ENCODE results near the gene SLC10A6.
"Not testable (repeated sequence)": the region's sequence is repeated elsewhere in the genome, so short reads cannot be mapped to it uniquely, and the experiment has no call there.

Gene SLC10A6

DNA sequence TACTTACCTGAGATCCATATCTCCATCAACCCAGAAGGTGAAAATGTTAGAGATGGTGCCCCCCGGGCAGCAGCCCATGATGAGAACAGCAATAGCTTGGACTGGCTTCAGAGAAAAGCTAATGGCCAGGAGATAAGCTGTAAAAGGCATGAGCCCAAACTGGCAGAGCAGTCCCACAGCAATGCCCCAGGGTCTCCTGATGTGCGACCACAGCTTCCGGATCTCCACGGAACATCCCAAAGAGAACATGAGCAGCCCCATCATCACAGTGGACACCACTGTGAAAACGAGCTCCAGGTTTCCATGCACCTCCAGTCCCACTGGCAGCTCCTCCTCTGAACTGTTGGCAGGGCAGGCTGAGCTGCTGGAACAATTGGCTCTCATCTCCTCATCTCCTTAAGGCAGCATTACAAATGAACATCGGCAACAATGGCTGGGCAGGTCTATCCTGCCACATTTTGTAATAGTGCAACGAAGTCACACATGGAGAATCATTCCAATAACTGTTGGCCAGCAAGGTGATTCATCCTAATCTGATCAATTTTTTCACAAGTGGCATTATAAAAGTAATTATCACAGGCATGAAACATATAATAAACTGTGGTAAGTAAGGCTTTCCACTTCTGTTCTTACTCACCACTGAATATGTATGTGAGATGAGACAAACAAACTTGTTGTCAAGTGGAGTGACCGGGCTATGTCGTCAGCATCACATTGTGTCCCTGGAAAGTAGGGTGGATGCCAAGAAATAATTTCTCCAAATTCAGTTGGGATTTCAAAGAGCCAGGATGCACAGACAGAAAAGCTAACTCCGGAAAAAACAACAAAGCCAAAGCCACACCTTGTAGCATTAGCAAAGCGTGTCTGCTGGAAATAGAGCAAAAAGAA lies at the start of gene SLC10A6:
SLC10A6 (minus strand) TSS at position 653 of the 888 bp plus-strand sequence; CDS start at position 384, 269 bp downstream.
- DNase-seq = no peak

GRCh38 chr4:86898562-86898961 lies 49.4 kb upstream of the SLC10A6 start:
- no peak for DNase-seq

GRCh38 chr4:86896596-86896995 lies 47.4 kb upstream of the SLC10A6 start:
- no peak for DNase-seq

DNA sequence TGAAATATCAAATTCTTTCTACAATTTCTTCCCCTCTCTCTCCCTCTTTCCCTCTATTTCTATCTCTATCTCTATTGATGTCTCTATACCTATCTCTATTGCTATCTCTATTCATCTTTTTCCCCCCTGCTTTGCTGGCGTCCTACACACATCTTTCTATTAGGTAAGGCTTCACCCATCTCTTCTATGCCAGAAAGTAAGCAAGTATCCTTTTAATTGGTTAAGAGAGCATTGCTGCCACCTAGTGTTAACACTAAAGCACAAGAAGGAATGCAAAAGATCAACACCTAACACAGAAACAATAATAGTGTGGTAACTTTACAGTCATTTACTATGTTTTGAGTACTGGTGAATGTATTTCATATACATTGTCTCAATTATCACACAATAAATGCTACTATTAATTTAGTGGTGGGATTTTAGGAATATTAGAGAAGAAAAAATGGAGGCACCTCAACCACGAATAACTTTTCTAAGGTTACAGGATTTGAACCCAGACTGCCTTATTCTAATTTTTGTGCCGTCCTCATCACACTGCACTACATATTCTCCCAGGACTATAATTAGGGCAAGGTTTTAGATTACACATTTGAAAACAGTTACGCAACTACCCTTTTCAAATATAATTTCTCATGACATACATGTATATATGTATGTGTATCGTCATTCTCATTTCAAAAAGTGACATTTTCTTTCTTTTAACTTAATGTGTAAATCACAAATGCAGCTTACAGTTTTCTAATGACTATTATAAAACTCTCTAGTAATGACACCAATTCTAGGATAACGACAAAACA lies 46.7 kb upstream of the SLC10A6 start:
- no peak for DNase-seq

DNA sequence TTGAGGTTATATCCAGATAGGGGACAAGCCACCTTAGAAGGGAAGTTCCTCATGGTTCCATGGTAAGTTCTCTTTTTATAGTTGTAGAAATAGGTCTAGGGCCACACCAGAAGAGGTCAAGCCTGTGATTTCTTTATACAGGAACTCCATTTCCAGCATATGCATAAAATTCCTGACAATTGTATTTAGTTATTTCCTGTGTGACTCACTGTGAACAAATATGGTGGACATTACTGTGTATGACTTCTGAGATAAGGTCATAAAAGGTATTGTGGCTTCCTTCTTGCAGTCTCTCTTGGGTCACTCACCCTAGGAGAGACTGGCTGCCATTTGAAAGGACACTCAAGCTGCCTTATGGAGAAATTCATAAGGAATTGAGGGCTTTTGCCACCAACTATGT lies 45.3 kb upstream of the SLC10A6 start:
- no peak for DNase-seq

DNA sequence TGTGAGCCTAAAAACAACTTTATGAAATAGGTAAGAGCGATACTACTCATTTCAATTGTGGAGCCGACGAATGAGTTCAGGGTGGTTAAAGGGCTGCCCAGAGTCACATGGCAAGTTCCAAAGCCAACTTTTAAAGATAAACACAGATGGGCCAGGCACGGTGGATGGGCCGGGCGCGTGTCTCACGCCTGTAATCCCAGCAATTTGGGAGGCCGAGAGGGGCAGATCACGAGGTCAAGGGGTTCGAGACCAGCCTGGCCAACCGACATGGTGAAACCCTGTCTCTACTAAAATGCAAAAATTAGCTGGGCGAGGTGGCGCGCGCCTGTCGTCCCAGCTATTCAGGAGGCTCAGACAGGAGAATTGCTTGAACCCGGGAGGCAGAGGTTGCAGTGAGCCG lies 44.0 kb upstream of the SLC10A6 start:
- no peak for DNase-seq

- DNase-seq = no peak
These were observed 43.4 kb upstream of the SLC10A6 start for GRCh38 chr4:86892636-86892960.

DNA sequence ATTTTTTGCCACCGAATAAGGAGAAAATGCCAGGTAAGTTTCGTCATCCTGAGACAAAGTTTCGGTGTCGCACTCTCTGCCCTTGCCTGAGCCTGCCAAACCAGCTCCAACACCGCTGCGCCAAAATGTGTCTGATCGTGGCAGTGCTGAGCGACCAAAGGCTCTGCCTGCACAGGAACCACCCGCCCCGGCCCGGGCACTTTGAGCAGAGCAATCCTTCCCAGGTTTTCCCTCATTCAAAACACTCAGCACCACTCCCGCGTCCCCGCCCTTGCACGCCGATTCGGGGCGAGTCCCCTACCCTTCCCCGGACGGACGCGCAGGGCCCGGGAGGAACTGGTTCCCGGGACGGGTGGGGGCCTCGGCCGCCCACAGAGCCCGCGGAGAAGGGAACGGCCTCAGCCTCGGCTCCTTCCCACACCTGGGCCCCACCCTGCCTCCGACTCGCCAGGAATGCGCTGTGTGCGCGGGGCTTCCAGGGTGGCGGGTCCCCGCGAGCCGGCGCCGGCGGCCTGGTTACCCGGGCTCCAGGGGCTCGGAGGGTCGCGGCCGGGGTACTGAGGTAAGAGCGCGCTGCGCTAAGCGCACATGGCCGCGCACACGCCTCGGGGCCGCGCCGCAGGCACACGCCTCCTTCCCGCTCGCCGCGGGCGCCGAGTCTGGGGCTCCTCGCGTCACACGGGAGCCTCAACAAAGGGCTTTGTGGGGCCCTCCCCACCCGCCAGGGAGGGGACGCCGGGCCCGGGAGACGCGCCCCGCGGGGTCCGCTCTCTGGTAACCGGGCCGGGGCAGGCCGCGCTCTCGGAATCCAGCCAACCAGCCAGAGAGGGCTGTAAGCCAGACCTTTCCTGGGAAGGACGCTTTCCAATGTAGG lies 42.8 kb upstream of the SLC10A6 start, which contains the start of gene C4orf36:
C4orf36 (minus strand) TSS at position 661 of the 874 bp plus-strand sequence. CDS start 902 bp downstream, outside the sequence.
- peak; percentile 24 for DNase-seq

GRCh38 chr4:86890790-86891189 lies 41.6 kb upstream of the SLC10A6 start:
- no peak for DNase-seq

DNA sequence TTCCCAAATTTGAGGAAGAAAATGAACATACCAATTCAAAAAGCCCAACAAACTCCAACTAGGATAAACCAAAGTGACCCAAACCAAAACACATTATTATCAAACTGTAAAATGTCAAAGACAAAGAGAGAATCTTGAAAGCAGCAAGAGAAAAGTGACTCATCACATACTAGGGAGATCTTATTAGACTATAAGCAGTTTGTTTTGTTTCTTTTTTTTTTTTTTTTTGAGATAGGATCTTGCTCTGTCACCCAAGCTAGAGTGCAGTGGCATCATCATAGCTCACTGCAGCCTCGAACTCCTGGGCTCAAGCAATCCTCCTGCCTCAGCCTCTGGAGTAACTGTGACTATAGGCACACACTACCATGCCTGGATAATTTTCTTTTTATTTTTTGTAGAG lies 30.5 kb upstream of the SLC10A6 start:
- no peak for DNase-seq

DNA sequence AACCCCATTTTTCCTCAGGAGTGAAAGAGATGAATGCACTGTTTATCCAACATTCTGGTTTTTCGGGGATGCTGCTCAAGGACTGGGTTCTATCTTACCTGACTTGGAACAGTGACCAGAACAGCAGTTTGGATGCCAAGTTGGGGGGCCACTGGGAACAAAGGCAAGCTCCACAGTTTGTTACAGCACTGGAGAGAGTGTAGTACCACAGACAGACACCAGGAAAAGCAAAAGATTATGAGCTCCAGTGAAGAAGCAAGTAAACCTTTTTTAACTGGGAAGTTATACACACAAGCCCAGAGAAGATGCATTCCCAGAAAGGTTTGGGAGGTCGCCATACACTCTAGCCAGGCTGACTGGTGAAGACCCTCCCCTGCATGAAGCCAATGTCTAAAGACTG lies 29.5 kb upstream of the SLC10A6 start:
- no peak for DNase-seq

GRCh38 chr4:86876894-86877685 lies 27.9 kb upstream of the SLC10A6 start:
- DNase-seq = no peak

- DNase-seq = not testable (repeated sequence)
These were observed 26.3 kb upstream of the SLC10A6 start for GRCh38 chr4:86875436-86875835.

GRCh38 chr4:86872135-86872534 lies 23.0 kb upstream of the SLC10A6 start:
- no peak for DNase-seq

GRCh38 chr4:86870442-86871069 lies 21.4 kb upstream of the SLC10A6 start:
- DNase-seq = no peak

GRCh38 chr4:86857341-86858052 lies 8.3 kb upstream of the SLC10A6 start:
- DNase-seq = no peak

DNA sequence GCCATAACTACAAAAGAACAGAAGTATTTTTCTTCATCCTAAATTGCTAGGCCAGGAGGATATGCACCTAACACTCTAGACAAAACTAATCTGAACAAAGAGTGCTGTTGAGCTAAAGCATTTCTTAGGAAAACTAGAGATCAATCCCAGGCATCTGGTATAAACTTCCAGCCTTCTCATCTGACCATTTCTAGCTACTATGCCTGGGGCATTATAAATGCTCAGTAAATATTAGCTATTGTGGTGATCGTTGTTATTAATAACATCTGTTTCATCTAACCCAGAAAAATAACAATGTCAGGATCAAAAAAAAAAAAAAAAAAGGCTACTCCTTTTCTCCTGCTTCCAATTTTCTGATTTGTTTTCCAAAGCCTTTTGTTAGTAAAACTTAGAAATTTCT lies 7.7 kb upstream of the SLC10A6 start:
- DNase-seq = no peak

DNA sequence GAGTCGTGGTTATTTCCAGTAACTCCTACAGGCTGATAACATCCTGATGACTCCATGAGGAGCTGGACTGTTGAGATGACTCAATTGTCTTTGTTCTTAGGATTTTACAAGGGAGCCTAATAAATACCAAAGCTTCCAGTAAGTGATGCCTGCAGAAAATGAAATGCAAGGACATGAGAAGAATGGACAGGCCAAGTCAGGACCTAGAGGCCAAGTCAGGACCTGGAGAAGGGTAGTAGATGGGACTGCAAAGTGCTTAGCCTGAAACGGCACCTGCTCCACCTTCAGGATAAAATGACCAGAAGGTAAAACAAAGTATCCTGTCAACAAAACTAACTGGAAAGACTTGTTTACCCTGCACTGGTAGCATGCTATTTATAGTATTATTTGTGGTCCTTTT lies 6.4 kb upstream of the SLC10A6 start:
- no peak for DNase-seq

GRCh38 chr4:86853209-86853608 lies 4.0 kb upstream of the SLC10A6 start:
- no peak for DNase-seq

- no peak for DNase-seq
These were observed 1.0 kb downstream of the SLC10A6 start for GRCh38 chr4:86848136-86848535.

DNA sequence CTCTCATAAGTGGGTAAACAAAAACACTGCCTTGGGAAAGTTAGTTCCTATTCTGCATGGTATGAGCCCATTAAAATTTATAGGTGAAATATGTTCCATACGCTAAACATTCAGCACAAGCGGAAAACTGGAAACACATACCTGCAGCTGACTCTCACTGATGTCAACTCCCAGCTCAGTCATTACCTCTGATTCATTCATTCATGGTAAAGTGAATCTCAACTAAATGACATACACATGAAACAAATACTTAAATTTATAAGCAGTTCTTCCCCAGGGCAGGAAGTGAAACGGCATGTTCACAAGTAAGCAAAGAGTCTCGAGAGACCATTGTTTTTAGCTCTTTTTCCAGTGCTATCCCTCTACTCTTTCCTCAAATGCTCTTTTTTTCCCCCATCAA lies 1.6 kb downstream of the SLC10A6 start:
- no peak for DNase-seq
